ENCODE results near the gene ORMDL1.
A peak's percentile ranks its signal among the peaks of the same experiment; 100 is the strongest.

Gene ORMDL1

DNA sequence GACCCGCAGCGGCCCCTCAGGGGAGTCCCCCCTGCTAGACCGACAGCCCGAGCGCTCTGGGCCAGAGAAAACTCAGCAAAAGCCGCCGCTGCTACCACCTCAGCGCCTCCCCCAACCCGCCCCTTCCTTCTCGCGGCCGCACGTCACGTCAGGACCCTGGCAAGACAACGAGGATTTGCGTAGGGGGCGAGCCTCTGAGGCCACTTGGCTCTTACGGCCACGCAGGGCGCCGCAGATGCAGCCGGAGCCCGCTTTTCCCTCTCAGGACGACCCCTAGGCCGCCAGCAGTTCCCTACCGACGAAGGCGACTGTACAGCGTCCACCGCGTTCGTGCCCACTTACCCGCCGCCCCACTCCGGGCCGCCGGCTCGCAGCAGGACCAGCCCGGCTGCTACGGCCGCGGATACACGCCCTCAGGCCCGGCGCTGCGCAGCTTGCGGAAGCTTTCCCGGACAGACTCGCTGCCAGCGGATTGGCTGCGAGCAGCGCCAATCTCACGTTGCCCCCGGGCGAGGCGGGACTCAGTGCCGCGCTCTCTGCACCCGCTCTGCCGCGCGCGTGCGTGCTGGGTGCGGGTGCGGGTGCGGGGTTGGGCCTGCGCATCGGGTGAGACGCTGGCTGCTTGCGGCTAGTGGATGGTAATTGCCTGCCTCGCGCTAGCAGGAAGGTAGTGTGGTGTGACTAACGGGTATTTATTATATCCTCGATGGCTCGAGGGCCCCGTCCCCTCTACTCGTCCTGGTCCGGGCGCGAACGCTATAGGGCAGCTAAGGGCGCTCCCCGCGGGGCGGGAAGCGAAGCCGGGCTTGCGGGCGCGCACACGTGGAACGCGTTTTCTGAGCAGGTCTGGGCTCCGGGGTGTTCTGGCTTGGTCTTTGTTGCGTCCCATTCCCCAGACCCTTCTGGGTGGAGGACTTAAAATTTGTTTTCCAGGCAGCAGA, at the start of gene ORMDL1, which contains the start of gene PMS1:
Gene ORMDL1, minus strand, starts transcription at position 413 of the 941 bp plus-strand sequence. CDS start 1,744 bp downstream, outside the sequence.
Gene PMS1, plus strand, starts transcription at position 524 of the 941 bp plus-strand sequence. CDS start 7,360 bp downstream, outside the sequence.
- peak; percentile 93 for DNase-seq

- no peak for DNase-seq
Measured at GRCh38 chr2:189830510-189830909, 46.4 kb upstream of the ORMDL1 start.

DNA sequence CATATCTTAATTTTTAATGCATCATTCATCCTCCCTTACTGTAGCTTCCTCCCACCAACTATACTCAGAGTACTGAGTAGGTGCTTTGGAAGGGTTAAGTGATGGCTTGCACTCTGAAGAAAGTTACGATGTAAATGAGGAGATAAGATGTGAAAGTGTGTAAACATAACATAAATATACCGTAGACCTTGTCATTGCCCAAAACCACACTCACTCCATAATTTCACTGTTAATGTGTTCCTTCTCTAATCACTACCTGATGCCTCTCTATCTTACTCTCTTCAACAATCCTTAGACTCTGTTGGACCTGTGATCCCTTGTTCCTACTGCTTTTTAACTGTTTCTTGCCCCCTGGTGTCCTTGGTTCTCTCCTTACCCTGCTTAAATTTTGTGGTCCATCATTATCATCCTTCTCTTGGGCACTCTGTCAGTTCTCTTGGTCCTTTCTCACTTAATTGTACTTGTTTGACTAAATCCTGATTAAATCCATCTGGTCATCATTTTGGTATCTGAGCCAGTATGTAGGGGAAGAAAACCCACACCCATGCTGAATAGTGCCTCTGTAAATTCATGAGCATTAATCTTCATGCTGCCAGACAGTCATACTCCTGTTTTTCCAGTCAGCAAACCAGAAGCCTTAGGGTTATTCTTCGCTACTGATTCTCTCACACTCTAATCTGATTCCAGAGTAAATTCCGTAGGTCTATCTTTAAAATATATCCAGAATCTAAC, 45.1 kb upstream of the ORMDL1 start:
- no peak for DNase-seq

- DNase-seq, result no peak
Measured at GRCh38 chr2:189826039-189826438, 41.9 kb upstream of the ORMDL1 start.

GRCh38 chr2:189824694-189825396, 40.7 kb upstream of the ORMDL1 start:
- DNase-seq, result no peak

DNA sequence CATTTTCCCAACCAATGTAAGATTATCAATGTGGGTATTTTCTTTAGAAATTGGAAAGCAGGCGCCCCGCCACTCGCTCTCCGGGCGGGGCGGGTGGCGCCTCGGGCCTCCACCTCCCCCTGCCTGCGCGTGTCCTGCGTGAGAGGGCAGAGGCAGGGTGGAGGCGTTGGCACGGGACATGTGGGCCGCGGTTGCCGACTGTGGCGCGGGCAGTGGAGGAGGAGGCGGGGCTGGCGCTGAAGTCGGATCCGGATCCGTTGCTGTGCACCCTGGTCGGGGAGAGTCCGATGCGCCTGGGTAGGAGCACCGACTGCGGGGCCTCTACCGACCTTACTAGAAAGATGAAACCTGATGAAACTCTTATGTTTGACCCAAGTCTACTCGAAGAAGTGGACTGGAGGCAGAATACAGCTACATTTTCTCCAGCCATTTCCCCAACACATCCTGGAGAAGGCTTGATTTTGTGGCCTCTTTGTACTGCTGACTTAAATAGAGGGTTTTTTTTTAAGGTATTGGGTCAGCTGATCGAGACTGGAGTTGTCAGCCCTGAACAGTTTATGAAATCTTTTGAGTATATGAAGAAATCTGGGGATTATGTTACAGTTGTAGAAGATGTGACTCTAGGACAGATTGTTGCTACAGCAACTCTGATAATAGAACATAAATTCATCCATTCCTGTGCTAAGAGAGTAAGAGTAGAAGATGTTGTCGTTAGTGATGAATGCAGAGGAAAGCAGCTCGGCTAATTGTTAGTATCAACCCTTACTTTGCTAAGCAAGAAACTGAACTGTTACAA, 38.0 kb upstream of the ORMDL1 start:
- DNase-seq, result no peak

- no peak for DNase-seq
Measured at GRCh38 chr2:189819297-189819704, 35.2 kb upstream of the ORMDL1 start.

DNA sequence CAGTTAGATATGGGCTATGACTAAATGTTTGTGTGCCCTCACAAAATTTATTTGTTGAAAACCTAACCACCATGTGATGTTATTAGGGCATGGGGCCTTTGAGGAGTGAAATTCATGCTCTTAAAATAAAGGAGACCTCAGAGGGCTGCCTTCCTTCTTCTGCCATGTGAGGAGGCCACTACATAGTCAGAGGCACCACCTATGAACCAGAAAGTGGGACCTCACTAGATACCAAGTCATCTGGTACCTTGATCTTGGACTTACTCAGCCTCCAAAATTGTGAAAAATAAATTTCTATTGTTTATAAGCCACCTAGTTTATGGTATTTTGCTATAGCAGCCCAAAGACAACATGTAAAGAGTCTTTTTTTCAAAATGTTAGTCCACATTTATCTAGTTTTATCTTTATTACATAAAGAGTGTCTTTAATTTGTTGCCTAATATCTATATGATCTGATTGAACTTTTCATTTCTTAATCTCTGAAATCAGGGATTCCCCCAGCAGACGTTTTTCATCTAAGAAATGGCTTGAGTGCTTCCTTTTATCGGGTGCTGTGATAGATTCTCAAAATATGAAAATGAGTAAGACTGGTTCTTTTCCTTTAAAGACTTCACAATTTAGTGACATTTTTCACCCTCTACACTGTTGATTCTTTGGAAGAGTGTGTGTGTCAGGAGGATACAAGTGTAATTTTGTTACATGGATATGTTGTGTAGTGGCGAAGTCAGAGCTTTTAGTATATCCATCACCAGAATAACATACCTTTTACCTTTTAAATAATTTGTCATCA, 34.3 kb upstream of the ORMDL1 start:
- peak; percentile 3 for DNase-seq

DNA sequence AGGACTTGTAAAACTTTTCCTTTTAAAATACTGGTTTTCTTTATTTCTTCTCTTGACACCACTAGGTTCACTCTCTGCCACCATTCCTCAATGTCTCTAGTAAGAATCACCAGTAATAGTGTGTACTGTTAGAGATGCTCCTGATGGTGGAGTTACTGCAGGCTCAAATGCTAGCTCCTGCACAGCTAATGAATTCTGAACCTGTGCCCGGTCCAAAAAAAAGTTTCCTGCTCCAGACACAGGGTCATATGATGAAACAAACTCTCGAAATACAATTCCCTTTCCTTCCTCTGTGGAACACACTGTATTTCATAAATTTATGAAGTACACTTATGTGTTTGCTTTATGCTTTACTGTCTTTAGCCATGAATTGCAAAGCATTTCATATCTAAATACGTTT, 19.3 kb upstream of the ORMDL1 start:
- DNase-seq, result no peak

DNA sequence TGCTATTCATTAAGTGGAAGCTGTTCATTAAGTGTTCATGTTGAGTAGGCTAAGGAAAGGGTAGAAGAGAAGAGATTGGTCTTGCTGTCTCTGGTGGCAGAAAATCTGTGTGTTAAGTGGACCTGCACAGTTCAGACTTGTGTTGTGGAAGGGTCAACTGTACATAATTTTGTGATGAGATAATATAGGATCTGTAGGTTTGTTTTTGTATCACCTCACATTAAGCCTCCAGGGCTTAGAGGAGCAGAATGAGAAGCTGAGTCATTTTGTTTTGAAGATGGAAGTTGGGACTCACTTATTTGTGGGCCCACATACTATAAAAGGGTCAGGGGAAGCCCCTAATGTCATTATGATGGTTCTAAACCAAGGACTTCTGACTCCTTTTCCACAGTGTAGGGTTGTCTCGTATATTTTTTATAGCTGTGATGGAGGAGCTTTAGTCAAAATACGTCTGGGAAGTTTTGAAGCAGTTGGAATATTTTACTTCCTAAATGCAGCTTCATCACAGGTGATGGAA, 18.3 kb upstream of the ORMDL1 start:
- no peak for DNase-seq

- no peak for DNase-seq
Measured at GRCh38 chr2:189799531-189799930, 15.4 kb upstream of the ORMDL1 start.

- no peak for DNase-seq
Measured at GRCh38 chr2:189799030-189799331, 14.8 kb upstream of the ORMDL1 start.

DNA sequence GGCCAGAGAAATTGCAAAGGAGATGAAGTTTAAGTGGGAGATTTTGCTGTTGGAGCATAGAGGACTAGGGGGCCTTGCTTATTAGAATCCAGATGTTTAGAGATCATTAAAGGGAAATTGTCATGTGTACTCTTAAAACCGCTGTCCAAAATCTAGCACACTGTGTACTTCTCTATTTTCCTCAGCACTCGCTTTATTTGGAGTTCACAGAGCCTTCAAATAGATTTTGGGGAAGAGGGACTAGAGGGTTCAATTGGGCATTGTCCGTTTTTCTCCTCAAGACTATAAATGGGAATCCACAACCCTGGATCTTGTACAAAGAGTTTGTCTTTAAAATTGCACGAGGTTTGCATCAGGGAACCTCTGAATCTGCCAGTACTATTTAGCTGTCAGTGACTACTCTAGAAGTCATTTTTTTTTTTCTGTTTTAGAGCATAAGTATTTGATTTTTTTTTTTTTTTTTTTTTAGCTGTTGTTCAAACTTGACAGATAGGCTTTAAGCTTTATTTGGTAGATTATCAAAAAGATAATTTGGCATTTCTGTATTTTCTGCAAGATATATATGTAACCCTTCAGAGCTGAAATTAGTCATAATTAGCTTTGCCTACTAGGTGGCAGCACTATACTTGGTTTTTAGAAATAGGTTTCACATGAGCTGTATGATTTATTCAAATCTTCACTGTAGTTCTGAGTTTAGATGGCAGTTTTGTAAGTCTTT, 14.3 kb upstream of the ORMDL1 start:
- DNase-seq, result no peak

GRCh38 chr2:189797902-189798301, 13.8 kb upstream of the ORMDL1 start:
- no peak for DNase-seq

DNA sequence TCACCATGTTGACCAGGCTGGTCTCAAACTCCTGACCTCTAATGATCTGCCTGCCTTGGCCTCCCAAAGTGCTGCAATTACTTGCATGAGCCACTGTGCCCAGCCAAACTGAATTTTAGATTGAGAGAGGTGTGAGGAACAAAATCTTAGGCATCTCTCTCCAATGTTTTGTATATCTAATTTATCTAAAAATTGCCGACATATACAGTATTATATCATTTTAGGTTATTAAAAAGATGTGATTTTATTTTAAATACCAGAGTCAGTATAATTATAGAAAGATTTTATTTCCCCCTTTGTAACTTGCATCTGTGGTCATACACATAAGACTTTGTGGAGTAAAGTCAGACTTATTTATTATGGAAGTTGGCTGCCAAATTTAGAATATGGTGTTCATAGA, 10.2 kb upstream of the ORMDL1 start:
- DNase-seq, result no peak

DNA sequence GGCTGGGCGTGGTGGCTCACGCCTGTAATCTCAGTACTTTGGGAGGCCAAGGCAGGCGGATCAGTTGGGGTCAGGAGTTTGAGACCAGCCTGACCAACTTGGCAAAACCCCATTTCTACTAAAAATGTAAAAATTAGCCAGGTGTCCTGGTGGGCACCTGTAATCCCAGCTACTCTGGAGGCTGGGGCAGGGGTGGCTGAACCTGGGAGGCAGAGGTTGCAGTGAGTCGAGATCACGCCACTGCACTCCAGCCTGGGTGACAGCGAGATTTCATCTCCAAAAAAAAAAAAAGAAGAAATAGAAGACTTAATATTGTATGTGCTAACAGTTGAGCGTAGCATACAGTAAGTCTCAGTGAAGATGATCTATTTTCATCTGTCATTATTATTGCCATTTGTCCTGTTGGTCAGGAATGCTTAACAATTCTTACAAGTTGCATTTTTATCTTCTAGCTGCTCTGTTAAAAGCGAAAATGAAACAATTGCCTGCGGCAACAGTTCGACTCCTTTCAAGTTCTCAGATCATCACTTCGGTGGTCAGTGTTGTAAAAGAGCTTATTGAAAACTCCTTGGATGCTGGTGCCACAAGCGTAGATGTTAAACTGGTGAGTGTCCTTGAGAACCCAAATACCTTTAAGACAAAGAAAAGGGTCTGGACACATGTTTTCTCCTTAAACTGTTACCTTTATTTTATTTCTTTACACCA, 7.4 kb upstream of the ORMDL1 start:
- no peak for DNase-seq

DNA sequence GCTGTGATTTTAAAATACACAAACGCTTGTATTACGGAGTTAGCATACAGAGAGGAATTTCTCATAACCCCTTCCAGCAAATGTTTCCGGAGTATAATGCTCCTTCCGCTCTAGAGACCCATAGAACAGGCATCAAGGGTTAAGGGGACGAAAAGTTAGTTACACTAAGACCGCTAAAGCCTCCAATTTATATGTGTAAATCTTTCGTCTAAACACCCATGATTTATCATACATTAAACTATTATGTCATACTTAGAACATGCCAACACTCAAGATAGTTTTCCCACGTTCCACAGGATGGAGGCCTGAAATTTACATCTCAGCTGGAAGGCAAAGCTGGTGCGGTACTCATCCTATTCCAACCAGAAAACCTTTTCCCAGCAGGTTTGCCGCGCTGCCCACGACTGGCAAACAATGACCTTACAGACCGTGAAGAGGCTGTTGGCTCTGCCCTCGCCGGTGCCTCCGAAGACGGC, 650 bp downstream of the ORMDL1 start:
- no peak for DNase-seq

DNA sequence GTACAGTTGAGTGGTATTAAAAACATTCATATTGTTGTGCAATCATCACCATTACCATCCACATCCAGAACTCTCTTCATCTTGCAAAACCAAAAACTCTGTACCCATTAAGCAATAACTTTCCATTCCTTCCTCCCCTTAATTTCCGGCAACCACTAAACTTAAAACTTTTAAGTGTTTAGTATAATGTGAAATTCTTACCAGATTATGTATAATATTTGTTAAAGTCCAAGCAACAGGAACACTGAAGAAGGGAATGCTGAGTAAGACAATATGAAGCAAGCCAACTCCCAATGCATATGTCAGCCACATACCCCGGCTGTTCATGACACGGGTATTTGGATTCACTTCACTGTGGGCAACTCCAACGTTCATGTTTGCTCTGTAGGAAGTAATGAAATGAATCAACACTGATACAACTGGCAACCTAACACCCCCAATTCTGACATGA, 1.9 kb downstream of the ORMDL1 start:
- DNase-seq, result peak; percentile 49

DNA sequence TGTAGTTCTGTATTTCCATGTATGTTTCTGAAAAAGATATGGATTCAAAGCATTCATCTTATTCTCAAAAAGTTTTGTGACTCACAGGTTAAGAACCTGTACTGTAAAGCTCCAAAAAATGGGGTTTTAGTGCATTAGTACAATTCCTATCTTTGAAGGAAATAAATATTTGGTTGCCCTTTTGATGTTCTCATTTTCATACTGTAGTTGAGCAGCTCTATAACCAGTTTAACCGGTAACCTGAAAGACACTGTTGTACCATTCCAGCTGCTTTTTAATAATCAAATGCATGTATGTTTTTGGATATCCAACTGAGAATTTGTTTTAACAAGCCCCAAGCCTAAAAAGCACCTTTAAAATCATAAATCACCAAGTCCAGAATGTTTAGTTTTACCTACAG, 11.9 kb downstream of the ORMDL1 start:
- DNase-seq, result no peak

All from stimulated activated CD4-positive, alpha-beta T cell treated with anti-CD3 and anti-CD28 coated beads, Interleukin-1b, Interleukin-23, amount 100 ng/mL, for 48 hours (primary cell).